HG02610 (cell line): ENCODE data around the gene MYO3A.
"Not testable (repeated sequence)": the region's sequence is repeated elsewhere in the genome, so short reads cannot be mapped to it uniquely, and the experiment has no call there.

Experiments
- ATAC-seq: cut with Tn5 transposase; IDR thresholded peaks from one replicate; pipeline ENCODE4 v1.9.1; 2021; ENCODE audit warnings: mild to moderate bottlenecking, moderate library complexity; ENCODE audit not compliant: unreplicated experiment

MYO3A gene

GRCh38 chr10:25972631-25973030 is 38.6 kb downstream of the MYO3A start:
- no peak for ATAC-seq

GRCh38 chr10:25974897-25975459 is 40.9 kb downstream of the MYO3A start:
- no peak for ATAC-seq

GRCh38 chr10:25978771-25979170 is 44.7 kb downstream of the MYO3A start:
- ATAC-seq: no peak

- no peak for ATAC-seq
Measured at GRCh38 chr10:25982107-25982506, 48.1 kb downstream of the MYO3A start.

GRCh38 chr10:25988583-25988982 is 54.6 kb downstream of the MYO3A start:
- no peak for ATAC-seq

GRCh38 chr10:25989951-25990350 is 55.9 kb downstream of the MYO3A start:
- no peak for ATAC-seq

GRCh38 chr10:25999295-25999981 is 65.4 kb downstream of the MYO3A start:
- peak; percentile 51 for ATAC-seq

- no peak for ATAC-seq
Measured at GRCh38 chr10:26000971-26001370, 66.9 kb downstream of the MYO3A start.

- ATAC-seq: not testable (repeated sequence)
Measured at GRCh38 chr10:26002466-26002865, 68.4 kb downstream of the MYO3A start.

- no peak for ATAC-seq
Measured at GRCh38 chr10:26015092-26015491, 81.1 kb downstream of the MYO3A start.

GRCh38 chr10:26022831-26023230 is 88.8 kb downstream of the MYO3A start:
- ATAC-seq: no peak

GRCh38 chr10:26024303-26024702 is 90.3 kb downstream of the MYO3A start:
- ATAC-seq: no peak

- no peak for ATAC-seq
Measured at GRCh38 chr10:26025523-26025922, 91.5 kb downstream of the MYO3A start.

GRCh38 chr10:26029858-26030257 is 95.8 kb downstream of the MYO3A start:
- ATAC-seq: no peak

GRCh38 chr10:26031300-26031699 is 97.3 kb downstream of the MYO3A start:
- ATAC-seq: no peak

GRCh38 chr10:26043469-26043868 is 109.4 kb downstream of the MYO3A start:
- ATAC-seq: no peak

GRCh38 chr10:26044141-26044749 is 110.2 kb downstream of the MYO3A start:
- ATAC-seq: no peak

GRCh38 chr10:26046073-26046700 is 112.2 kb downstream of the MYO3A start:
- ATAC-seq: no peak

GRCh38 chr10:26048756-26049155 is 114.7 kb downstream of the MYO3A start:
- ATAC-seq: no peak

- ATAC-seq: no peak
Measured at GRCh38 chr10:26052326-26052725, 118.3 kb downstream of the MYO3A start.

- ATAC-seq: no peak
Measured at GRCh38 chr10:26057466-26057865, 123.4 kb downstream of the MYO3A start.

GRCh38 chr10:26064106-26064505 is 130.1 kb downstream of the MYO3A start:
- no peak for ATAC-seq
